Ascending aorta (tissue), 2 donors: Measurements from ENCODE around the gene DTYMK. TPM values are rescaled to one million over a fixed set of nuclear protein-coding genes. Genes with fewer than 3 reads are reported as not detected.

Source experiments
- DNase-seq, 2 donors: peaks; one replicate each; pipeline ENCODE4 v3.0.0-alpha.2; 2019; ENCODE audit warnings: low spot score in 2 of 2
- H3K27ac ChIP-seq, 2 donors: fragments of 200-600 bp; sonication (generic); one replicate each; pipeline ENCODE4 v1.5.1; 2016 to 2017; ENCODE audit warnings: mild to moderate bottlenecking in 1 of 2
- H3K27me3 ChIP-seq: fragments of 200-600 bp; sonication (generic); one replicate; pipeline ENCODE4 v1.5.1; 2017
- H3K36me3 ChIP-seq, 2 donors: fragments of 200-600 bp; sonication (generic); one replicate each; pipeline ENCODE4 v1.5.1; 2016
- H3K4me1 ChIP-seq, 2 donors: fragments of 200-600 bp; sonication (generic); one replicate each; pipeline ENCODE4 v1.5.1; 2016 to 2017; ENCODE audit warnings: mild to moderate bottlenecking in 1 of 2
- H3K4me3 ChIP-seq, 2 donors: fragments of 200-600 bp; sonication (generic); one replicate each; pipeline ENCODE4 v1.5.1; 2016 to 2017; ENCODE audit warnings: mild to moderate bottlenecking in 1 of 2
- H3K9me3 ChIP-seq, 2 donors: fragments of 200-600 bp; sonication (generic); one replicate each; pipeline ENCODE4 v1.5.1; 2016
- intact Hi-C: fragments of 100-400 bp; cut with DNase I; formaldehyde crosslinking; loops from one replicate; pipeline ENCODE4 v1.15.1; 2023
- total RNA-seq: library from RNA; depleted of rRNA; stranded (reverse); fragments of >200 nt; gene quantifications from one replicate; pipeline ENCODE4 v1.1.0, GENCODE V29; 2016
- TF ChIP-seq, protein P1 (sequence below), 3 experiments: fragments of 200-600 bp in 2 of 3; fragments of 450-650 bp in 1 of 3; sonication (generic) in 2 of 3; IDR thresholded peaks; one replicate each; pipeline ENCODE4 v1.5.1; 2016 to 2019; ENCODE audit warnings: antibody characterized with exemption in 3 of 3, mild to moderate bottlenecking in 1 of 3, moderate library complexity in 1 of 3

Gene DTYMK
- total RNA-seq, 1 donor from 2014 or later, result 25.0 TPM

DNA sequence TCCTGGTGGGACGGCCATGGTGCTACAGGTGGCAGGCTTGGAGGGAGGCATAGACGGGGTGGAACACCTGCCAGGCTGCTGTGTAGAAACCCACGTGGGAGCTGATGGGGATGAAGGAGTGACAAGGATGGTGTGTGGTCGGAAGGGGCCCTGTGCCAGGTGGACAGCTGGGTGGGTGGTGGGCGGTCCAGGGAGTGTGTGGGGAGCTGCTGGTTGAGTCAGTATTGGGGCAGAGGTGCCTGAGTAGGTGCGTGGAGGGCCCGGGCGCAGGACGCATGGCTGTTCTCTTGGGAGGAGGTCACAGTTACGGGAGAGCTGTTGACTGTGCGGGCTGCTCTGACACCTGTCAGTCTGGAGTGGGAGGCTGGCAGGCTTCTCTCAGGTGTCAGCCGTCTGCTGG, 35.2 kb upstream of the DTYMK start:
- no peaks in the 10 kb centered on the region for H3K4me1 ChIP-seq
- peaks cover 58 to 74% of the 10 kb centered on the region in 2 donors for H3K36me3 ChIP-seq
- no peaks in the 10 kb centered on the region for H3K9me3 ChIP-seq
- intact Hi-C loops, result no loop called here
- DNase-seq, result no peak
- TF ChIP-seq, protein P1, sequence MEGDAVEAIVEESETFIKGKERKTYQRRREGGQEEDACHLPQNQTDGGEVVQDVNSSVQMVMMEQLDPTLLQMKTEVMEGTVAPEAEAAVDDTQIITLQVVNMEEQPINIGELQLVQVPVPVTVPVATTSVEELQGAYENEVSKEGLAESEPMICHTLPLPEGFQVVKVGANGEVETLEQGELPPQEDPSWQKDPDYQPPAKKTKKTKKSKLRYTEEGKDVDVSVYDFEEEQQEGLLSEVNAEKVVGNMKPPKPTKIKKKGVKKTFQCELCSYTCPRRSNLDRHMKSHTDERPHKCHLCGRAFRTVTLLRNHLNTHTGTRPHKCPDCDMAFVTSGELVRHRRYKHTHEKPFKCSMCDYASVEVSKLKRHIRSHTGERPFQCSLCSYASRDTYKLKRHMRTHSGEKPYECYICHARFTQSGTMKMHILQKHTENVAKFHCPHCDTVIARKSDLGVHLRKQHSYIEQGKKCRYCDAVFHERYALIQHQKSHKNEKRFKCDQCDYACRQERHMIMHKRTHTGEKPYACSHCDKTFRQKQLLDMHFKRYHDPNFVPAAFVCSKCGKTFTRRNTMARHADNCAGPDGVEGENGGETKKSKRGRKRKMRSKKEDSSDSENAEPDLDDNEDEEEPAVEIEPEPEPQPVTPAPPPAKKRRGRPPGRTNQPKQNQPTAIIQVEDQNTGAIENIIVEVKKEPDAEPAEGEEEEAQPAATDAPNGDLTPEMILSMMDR (IDR thresholded peaks at IDR 0.05), result no peak
- no peak overlapping the region for H3K27ac ChIP-seq
- no peak overlapping the region for H3K4me3 ChIP-seq
- no peaks in the 10 kb centered on the region for H3K27me3 ChIP-seq

DNA sequence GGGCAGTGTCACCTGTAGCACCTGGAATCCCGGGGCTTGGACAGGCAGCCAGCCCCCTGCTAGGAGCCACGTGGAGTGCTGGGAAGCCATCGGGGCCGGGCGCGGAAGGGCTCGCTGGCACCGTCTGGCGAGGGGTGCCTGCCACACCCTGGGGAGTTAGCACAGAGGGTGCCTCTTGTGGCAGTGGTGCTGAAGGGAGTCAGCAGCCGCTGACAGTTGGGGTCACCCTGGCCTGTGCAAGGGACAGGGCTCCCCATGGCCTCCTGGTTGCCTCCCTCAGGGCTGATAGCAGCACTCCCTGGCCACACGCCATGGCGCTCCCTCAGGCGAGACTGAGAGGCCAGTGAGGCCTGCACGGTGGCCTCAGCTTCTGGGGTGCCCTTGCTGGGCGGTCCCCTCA, 33.9 kb upstream of the DTYMK start:
- TF ChIP-seq, protein P1 (IDR thresholded peaks at IDR 0.05), result no peak
- intact Hi-C loops, result no loop called here
- Histone ChIP-seq H3K4me3 (no peak overlapping the region), H3K36me3 (peaks cover 62 to 76% of the 10 kb centered on the region in 2 donors), H3K4me1 (no peaks in the 10 kb centered on the region), H3K9me3 (no peaks in the 10 kb centered on the region), H3K27ac (no peak overlapping the region), H3K27me3 (no peaks in the 10 kb centered on the region)
- no peak for DNase-seq

DNA sequence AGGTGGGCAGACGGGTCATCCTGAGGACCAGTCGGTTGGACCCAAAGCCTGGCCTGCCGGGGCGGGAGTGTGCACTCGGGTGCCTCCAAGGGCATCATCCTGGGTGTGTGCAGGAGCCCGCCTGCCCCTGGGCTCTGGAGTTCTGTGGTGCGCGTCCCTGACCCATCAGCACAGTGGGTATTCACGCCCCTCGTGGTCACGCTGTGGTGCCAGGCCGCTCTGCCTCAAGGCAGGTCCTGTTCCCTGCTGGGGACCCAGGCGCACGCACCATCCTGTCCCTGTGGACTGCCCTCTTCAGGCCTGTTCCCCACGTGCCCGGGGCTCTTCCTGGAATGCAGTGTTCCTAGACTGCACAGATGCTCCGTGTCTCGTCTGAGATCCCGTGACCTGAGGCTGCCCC, 33.5 kb upstream of the DTYMK start:
- Histone ChIP-seq H3K4me3 (no peak overlapping the region), H3K9me3 (no peaks in the 10 kb centered on the region), H3K27ac (no peak overlapping the region), H3K4me1 (no peaks in the 10 kb centered on the region), H3K36me3 (peaks cover 61 to 76% of the 10 kb centered on the region in 2 donors), H3K27me3 (no peaks in the 10 kb centered on the region)
- intact Hi-C loops, result no loop called here
- TF ChIP-seq, protein P1 (IDR thresholded peaks at IDR 0.05), result no peak
- DNase-seq, result no peak

GRCh38 chr2:241719093-241719492, 32.5 kb upstream of the DTYMK start:
- no peaks in the 10 kb centered on the region for H3K27me3 ChIP-seq
- intact Hi-C loops, result no loop called here
- DNase-seq, result no peak
- H3K4me1 ChIP-seq, result no peaks in the 10 kb centered on the region
- H3K4me3 ChIP-seq, result no peak overlapping the region
- peaks cover 0 to 7% of the 10 kb centered on the region in 2 donors for H3K9me3 ChIP-seq
- TF ChIP-seq, protein P1 (IDR thresholded peaks at IDR 0.05), result no peak
- H3K36me3 ChIP-seq, result peaks cover 67 to 76% of the 10 kb centered on the region in 2 donors
- no peak overlapping the region for H3K27ac ChIP-seq

- Histone ChIP-seq H3K27me3 (no peaks in the 10 kb centered on the region), H3K4me1 (no peaks in the 10 kb centered on the region), H3K9me3 (peaks cover 0 to 3% of the 10 kb centered on the region in 2 donors), H3K36me3 (peaks cover 62 to 91% of the 10 kb centered on the region in 2 donors), H3K27ac (no peak overlapping the region), H3K4me3 (no peak overlapping the region)
- TF ChIP-seq, protein P1 (IDR thresholded peaks at IDR 0.05), result no peak
- DNase-seq, result no peak
- intact Hi-C loops, result no loop called here
These were observed 22.3 kb upstream of the DTYMK start for GRCh38 chr2:241708879-241709278.

- Histone ChIP-seq H3K4me1 (peaks cover 6% of the 10 kb centered on the region in 2 donors), H3K4me3 (no peak overlapping the region), H3K36me3 (peaks cover 40 to 68% of the 10 kb centered on the region in 2 donors), H3K27ac (no peak overlapping the region), H3K27me3 (no peaks in the 10 kb centered on the region), H3K9me3 (no peaks in the 10 kb centered on the region)
- intact Hi-C loops, result no loop called here
- TF ChIP-seq, protein P1 (IDR thresholded peaks at IDR 0.05), result no peak
- no peak for DNase-seq
These were observed 19.9 kb upstream of the DTYMK start for GRCh38 chr2:241706537-241706936.
